ENCODE data around the gene ACBD4.

DNA sequence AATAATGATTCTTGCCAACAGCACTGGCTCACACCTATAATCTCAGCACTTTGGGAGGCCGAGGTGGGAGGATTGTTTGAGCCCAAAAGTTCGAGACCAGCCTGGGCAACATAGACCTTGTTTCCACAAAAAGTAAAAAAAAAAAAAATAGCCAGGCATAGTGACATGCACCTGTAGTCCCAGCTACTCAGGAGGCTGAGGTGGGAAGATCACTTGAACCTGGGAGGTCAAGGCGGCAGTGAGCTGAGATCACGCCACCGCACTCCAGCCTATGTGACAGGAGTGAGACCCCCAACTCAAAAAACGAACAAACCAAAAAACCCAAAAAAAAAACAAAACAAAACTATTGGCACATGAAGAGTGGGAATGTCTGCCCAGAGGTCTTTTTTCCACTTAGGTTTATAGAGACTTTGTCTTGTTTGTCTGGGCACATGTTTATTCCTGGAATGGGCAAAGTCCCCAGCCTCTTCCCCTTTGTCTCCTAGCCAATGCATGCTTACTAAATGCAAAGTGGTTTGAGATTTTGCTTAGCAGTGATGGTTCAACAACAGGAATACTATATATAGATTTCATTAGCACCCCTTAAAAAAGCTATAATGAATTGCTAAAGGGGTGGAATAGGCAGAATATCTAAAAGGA is 48.5 kb upstream of the ACBD4 start:
- TF ChIP-seq, protein P1, sequence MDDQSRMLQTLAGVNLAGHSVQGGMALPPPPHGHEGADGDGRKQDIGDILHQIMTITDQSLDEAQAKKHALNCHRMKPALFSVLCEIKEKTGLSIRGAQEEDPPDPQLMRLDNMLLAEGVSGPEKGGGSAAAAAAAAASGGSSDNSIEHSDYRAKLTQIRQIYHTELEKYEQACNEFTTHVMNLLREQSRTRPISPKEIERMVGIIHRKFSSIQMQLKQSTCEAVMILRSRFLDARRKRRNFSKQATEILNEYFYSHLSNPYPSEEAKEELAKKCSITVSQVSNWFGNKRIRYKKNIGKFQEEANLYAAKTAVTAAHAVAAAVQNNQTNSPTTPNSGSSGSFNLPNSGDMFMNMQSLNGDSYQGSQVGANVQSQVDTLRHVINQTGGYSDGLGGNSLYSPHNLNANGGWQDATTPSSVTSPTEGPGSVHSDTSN (IDR thresholded peaks at IDR 0.05) = no peak
- TF ChIP-seq FOXM1 (IDR thresholded peaks at IDR 0.05; ENCODE audit: low read depth) (no peak), POLR2AphosphoS5 (IDR thresholded peaks at IDR 0.05; ENCODE audit: low read depth, low read length) (no peak), JUND (IDR thresholded peaks at IDR 0.05) (no peak)

All from SK-N-SH (cell line).